ENCODE data around the gene KIFC1.
"Not testable (repeated sequence)": the region's sequence is repeated elsewhere in the genome, so short reads cannot be mapped to it uniquely, and the experiment has no call there.

- TF ChIP-seq CTCF, POLR2A (IDR thresholded peaks at IDR 0.05): not testable (repeated sequence)
These were observed 26.2 kb upstream of the KIFC1 start for GRCh38 chr6:33365206-33365971.

Measured in lower leg skin (tissue), 3 donors.